ENCODE results near the gene TMEM214.
A peak's percentile ranks its signal among the peaks of the same experiment; 100 is the strongest.

Gene TMEM214

DNA sequence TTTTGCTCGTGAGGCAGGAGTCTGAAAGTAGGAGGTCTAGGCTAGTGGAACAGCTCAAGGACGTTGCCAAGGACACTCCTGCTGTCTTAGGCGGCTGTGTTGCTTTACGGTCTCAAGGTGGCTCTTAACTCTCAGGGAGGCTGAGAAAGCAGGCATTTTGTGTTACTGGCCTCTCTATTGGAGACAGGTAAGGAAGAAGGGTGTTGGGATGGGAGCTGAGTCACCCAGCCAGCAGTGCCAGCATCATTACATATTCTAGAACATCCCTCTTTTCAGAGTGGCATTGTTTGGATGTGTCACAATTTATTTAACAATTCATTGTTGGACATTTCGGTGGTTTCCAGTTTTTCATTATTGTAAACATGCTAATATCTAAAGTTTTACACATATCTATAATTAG is 30.8 kb upstream of the TMEM214 start:
- Histone ChIP-seq H3K36me3 (replicated peaks) (no peaks in the 10 kb centered on the region), H3K4me3 (no peak overlapping the region), H3K9me3 (no peaks in the 10 kb centered on the region), H3K4me1 (no peaks in the 10 kb centered on the region; the same call in 1 of the 2 replicates), H3K27me3 (ENCODE audit: low read depth) (no peaks in the 10 kb centered on the region)
- no peak for DNase-seq (ENCODE audit: low spot score in 2 of 2)
- in situ Hi-C loops (cut with MboI; ENCODE audit: low sequenced_read_pairs): no loop called here

DNA sequence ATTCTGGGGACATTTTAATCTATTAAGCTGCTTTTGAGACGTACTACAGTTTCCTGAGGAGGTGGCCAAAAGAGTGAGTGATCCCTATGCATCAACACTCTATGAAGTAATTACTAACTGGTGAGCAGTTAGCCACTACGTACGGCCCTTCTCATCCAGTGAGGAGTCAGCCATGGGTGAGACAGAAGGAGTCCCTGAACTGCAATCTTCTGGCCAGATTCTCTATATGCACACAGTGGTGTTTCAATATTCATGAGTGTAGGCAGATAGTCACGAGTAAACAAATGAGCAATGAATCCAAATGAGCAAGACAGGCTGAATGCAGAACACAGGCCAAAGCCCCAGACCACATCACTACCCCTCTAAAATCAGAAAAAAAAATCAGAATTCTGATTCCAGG is 29.8 kb upstream of the TMEM214 start:
- in situ Hi-C loops (cut with MboI; ENCODE audit: low sequenced_read_pairs): no loop called here
- no peak overlapping the region for H3K4me3 ChIP-seq
- no peaks in the 10 kb centered on the region for H3K36me3 ChIP-seq (replicated peaks)
- H3K4me1 ChIP-seq: no peaks in the 10 kb centered on the region; the same call in none of the 2 replicates
- DNase-seq (ENCODE audit: low spot score in 2 of 2): no peak
- H3K9me3 ChIP-seq: no peaks in the 10 kb centered on the region
- H3K27me3 ChIP-seq (ENCODE audit: low read depth): no peaks in the 10 kb centered on the region

DNA sequence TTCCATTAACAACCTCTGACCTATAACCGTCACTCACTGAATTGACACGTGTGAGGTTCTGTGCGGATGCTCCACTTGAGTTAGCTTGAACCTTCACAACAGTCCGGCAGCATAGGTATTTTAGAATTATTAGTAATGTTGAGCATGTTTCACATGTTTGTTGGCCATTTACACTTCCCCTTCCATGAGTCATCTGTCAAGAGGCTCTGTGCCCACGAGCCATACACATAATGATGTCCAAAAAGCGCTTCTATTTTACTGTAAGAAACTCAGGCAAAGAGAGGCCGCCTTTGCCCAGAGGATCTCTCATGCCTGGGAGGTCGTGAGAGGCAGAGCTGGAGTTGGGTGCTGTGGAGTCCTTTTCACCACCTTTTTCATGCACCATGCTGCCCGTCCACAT is 28.9 kb upstream of the TMEM214 start:
- H3K4me1 ChIP-seq: no peaks in the 10 kb centered on the region; the same call in none of the 2 replicates
- no peak overlapping the region for H3K4me3 ChIP-seq
- H3K36me3 ChIP-seq (replicated peaks): no peaks in the 10 kb centered on the region
- no peak for DNase-seq (ENCODE audit: low spot score in 2 of 2)
- in situ Hi-C loops (cut with MboI; ENCODE audit: low sequenced_read_pairs): no loop called here
- H3K27me3 ChIP-seq (ENCODE audit: low read depth): no peaks in the 10 kb centered on the region
- no peaks in the 10 kb centered on the region for H3K9me3 ChIP-seq

DNA sequence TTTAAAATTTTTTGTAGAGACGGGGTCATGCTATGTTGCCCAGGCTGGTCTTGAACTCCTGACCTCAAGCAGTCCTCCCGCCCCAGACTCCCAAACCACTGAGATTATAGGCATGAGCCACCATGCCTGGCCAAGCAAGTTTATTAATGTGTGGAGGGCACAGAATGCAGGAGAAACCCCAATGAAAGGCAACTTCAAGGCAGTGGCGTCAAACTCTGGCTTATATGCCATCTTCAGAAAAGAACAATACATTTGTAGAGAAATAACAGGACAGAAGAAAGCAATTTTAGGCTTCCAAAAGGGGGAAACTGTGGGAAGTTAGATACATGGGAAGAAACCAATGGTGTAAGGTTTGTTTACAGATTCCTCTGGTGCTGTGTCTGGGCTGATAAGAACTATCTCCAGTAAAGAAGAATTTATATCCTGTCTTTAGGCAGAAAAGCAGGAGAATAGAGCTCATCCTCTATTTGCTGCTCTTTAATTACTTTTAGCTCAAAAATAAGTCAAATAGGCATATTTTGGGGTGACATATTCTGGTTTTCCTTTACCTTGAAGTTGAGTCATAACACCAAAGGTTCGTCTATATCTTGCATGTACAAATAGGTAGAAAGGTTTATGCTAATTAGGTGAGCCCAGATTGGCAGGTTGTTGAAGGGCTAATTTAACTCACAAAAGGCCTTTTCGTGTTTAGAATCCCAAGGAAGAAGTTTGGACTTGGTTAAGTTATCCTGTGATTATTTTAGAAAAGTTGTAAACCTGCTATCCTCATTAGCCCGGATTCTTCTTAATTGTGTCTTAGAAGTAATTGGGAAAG is 26.0 kb upstream of the TMEM214 start:
- no peak for DNase-seq (ENCODE audit: low spot score in 2 of 2)
- in situ Hi-C loops (cut with MboI; ENCODE audit: low sequenced_read_pairs): no loop called here
- Histone ChIP-seq H3K27me3 (ENCODE audit: low read depth) (no peaks in the 10 kb centered on the region), H3K36me3 (replicated peaks) (no peaks in the 10 kb centered on the region), H3K4me1 (no peaks in the 10 kb centered on the region; the same call in 1 of the 2 replicates), H3K9me3 (no peaks in the 10 kb centered on the region), H3K4me3 (no peak overlapping the region)

DNA sequence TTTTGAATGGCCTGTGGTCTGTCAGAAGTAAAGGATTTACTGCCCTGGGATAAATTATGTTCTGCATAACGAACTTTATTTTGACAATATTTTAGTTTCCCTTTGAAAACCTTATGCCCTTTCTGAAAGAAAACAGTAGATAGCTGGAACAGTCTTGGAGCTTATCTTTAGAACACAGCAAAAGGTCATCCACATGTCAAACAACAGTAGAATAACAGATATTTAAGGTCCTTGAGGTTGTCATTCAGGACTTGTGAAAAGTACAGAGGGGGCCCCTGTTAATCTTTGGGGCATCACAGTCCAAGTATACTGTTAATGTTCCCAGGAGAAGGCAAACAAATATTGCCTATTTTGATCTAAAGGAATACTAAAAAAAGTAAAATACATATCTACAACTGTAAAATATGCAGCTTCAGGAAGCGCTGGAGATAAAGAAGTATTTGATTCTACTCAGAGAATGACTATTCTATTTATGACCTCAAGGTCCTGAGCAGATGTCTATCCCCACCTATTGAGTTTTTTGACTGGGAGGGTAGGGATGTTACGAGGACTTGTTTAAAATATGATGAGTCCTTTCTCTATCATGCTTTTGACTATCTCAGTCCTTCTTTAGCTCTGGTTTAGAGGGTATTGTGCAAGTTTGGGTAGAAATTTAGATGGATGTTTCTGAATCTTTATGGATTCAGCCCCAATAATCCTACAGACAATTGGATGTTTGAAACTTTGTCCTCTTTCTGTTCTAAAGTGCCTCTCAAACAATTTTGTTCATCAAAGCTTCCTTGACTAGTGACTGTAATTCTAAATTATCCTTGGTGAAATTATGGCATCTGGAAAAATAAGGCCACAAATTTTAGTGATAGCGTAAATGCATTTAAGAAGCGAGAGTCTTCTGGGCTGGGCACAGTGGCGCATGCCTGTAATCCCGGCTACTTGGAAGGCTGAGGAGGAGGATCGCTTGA is 25.1 kb upstream of the TMEM214 start:
- Histone ChIP-seq H3K4me3 (no peak overlapping the region), H3K9me3 (no peaks in the 10 kb centered on the region), H3K27me3 (ENCODE audit: low read depth) (no peaks in the 10 kb centered on the region), H3K36me3 (replicated peaks) (no peaks in the 10 kb centered on the region), H3K4me1 (no peaks in the 10 kb centered on the region; the same call in 1 of the 2 replicates)
- no peak for DNase-seq (ENCODE audit: low spot score in 2 of 2)
- in situ Hi-C loops (cut with MboI; ENCODE audit: low sequenced_read_pairs): no loop called here

DNA sequence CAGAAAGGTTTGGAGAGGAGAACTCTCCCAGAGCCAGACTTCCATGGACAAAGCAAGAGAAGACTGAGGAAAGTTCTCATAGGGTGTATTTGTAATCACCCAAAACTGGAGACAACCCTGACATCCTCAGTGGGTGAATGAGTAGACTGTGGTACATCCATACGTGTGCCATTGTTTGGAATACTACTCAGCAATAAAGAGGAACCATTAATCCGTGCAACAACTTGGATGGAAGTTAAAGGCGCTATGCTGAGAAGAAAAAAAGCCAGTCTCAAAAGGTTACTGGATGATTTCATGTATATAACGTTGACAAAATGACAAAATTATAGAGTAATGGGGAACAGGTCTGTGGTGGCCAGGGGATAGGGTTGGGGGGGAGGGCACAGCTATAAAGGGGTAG is 24.1 kb upstream of the TMEM214 start:
- in situ Hi-C loops (cut with MboI; ENCODE audit: low sequenced_read_pairs): no loop called here
- Histone ChIP-seq H3K4me3 (no peak overlapping the region), H3K4me1 (no peaks in the 10 kb centered on the region; the same call in 1 of the 2 replicates), H3K27me3 (ENCODE audit: low read depth) (no peaks in the 10 kb centered on the region), H3K36me3 (replicated peaks) (no peaks in the 10 kb centered on the region), H3K9me3 (no peaks in the 10 kb centered on the region)
- DNase-seq (ENCODE audit: low spot score in 2 of 2): no peak

DNA sequence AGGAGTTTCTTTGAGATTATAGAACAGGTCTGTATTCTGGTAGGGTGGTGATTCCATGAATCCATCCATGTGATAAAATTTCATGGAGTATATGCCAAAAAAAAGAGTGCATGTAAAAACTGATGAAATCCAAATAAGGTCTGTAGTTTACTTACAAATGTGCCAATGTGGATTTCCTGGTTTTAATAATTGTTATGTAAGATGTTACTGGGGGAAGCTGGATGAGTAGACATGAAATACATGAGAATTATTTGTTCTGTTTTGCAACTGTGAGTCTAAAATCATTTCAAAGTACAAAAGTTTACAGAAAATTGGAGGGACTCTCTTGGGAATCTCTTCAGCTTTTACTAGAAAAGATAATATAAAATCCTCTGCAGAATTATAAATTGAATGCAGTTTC is 23.7 kb upstream of the TMEM214 start:
- no peaks in the 10 kb centered on the region for H3K36me3 ChIP-seq (replicated peaks)
- H3K4me1 ChIP-seq: no peaks in the 10 kb centered on the region; the same call in 1 of the 2 replicates
- H3K4me3 ChIP-seq: no peak overlapping the region
- H3K9me3 ChIP-seq: no peaks in the 10 kb centered on the region
- in situ Hi-C loops (cut with MboI; ENCODE audit: low sequenced_read_pairs): no loop called here
- no peak for DNase-seq (ENCODE audit: low spot score in 2 of 2)
- no peaks in the 10 kb centered on the region for H3K27me3 ChIP-seq (ENCODE audit: low read depth)

DNA sequence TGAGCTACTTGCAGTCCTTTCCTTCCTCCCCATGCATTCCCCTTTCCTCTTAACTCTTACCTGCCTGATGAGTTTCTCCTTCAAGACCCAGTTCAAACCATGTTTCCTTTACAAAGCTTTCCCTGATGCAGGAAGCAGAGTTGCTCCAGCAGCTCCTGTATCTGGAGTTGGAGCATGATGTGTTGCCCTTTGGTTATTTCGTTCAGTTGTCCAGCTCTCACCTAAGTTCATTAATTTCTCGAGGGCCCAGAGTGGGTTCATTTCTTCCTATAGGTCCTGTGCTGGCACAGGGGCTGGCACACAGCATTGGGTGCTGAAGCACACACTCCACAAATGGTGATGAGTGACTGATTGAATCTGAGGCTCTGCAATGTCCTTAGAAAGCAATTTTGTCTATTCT is 23.0 kb upstream of the TMEM214 start:
- no peak overlapping the region for H3K4me3 ChIP-seq
- H3K36me3 ChIP-seq (replicated peaks): no peaks in the 10 kb centered on the region

DNA sequence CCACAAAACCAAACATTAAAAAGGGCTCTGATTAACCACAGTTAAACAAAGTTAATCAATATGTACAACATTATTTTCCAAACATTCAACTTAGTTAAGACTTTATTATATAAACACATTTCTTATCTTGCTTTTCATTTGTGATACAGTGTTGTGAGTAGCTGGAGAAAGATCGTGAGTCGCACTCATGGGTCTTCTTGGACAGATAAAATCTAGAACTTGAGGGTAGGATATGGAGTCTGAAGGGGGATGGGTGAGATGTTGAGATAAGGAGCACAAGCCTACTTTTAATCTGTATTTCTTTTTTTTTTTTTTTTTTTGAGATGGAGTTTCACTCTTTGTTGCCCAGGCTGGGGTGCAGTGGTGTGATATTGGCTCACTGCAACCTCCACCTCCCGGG is 22.6 kb upstream of the TMEM214 start:
- DNase-seq (ENCODE audit: low spot score in 2 of 2): no peak
- Histone ChIP-seq H3K27me3 (ENCODE audit: low read depth) (no peaks in the 10 kb centered on the region), H3K4me1 (no peaks in the 10 kb centered on the region; the same call in 1 of the 2 replicates), H3K4me3 (no peak overlapping the region), H3K36me3 (replicated peaks) (no peaks in the 10 kb centered on the region; the same call in 1 of the 2 replicates), H3K9me3 (no peaks in the 10 kb centered on the region)
- in situ Hi-C loops (cut with MboI; ENCODE audit: low sequenced_read_pairs): no loop called here

More for the DNA sequence above, 23.0 kb upstream of the TMEM214 start:
- H3K9me3 ChIP-seq: no peaks in the 10 kb centered on the region
- H3K27me3 ChIP-seq (ENCODE audit: low read depth): no peaks in the 10 kb centered on the region
- no peaks in the 10 kb centered on the region; the same call in 1 of the 2 replicates for H3K4me1 ChIP-seq
- in situ Hi-C loops (cut with MboI; ENCODE audit: low sequenced_read_pairs): no loop called here
- DNase-seq (ENCODE audit: low spot score in 2 of 2): no peak

DNA sequence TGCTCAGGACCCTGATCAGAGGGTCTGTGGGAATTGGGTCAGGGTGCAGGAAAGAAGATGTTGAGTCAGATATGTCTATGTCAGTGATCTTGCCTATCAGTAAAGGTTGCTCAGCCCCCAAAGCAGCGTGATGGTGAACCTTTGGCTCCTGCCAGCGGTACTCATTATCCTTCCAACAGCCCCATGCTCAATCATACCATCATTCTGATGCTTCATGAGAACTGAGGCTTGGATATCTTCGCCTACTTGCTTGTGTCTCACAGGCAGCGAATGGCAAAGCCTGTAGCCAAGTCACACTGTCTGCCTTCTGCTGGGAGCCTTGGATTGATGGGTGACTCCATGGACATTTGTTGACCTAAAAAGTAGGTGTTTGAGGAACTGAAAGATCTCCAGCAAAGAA is 19.0 kb upstream of the TMEM214 start:
- no peak for DNase-seq (ENCODE audit: low spot score in 2 of 2)
- in situ Hi-C loops (cut with MboI; ENCODE audit: low sequenced_read_pairs): no loop called here
- H3K4me1 ChIP-seq: no peaks in the 10 kb centered on the region
- no peaks in the 10 kb centered on the region; the same call in 1 of the 2 replicates for H3K36me3 ChIP-seq (replicated peaks)
- H3K4me3 ChIP-seq: no peak overlapping the region
- no peaks in the 10 kb centered on the region for H3K9me3 ChIP-seq
- no peaks in the 10 kb centered on the region for H3K27me3 ChIP-seq (ENCODE audit: low read depth)

DNA sequence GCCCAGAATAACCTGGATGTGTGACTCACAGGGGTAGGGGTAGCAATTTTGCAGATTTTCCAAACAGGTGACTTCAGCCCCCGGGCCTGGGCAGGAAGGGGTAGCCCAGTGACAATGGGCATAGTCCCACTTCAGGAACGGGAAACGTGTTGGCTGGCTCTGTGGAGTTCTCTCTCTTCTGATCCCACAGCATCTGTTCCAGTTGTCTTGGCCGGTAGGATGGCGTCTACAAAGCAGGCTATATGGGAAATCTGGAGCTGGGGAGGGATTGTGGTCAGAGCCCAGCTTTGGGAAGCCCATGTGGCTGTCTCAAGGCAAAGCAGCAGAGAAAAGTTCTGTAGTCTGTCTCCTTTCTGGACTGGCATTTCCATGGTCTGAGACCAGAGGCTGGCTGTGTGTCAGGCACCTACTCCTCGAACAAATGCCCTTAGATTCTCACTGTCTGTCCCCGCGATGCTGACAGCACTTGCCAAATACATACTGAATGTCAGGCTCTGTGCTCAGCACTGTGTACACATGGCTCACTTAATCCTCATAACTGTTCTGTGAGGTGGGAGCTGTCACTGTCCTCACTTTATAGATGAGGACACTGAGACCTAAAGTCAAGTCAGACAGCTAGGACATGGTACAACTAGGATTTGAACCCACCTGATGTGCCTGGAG is 17.9 kb upstream of the TMEM214 start:
- no peaks in the 10 kb centered on the region for H3K9me3 ChIP-seq
- in situ Hi-C loops (cut with MboI; ENCODE audit: low sequenced_read_pairs): loop anchor here (5.0 kb wide), 2 partner anchors 53 to 168 kb away; partner anchors contain the start of gene DPYSL5
- no peaks in the 10 kb centered on the region for H3K4me1 ChIP-seq
- no peaks in the 10 kb centered on the region; the same call in 1 of the 2 replicates for H3K36me3 ChIP-seq (replicated peaks)
- H3K4me3 ChIP-seq: no peak overlapping the region
- no peaks in the 10 kb centered on the region for H3K27me3 ChIP-seq (ENCODE audit: low read depth)
- no peak for DNase-seq (ENCODE audit: low spot score in 2 of 2)

DNA sequence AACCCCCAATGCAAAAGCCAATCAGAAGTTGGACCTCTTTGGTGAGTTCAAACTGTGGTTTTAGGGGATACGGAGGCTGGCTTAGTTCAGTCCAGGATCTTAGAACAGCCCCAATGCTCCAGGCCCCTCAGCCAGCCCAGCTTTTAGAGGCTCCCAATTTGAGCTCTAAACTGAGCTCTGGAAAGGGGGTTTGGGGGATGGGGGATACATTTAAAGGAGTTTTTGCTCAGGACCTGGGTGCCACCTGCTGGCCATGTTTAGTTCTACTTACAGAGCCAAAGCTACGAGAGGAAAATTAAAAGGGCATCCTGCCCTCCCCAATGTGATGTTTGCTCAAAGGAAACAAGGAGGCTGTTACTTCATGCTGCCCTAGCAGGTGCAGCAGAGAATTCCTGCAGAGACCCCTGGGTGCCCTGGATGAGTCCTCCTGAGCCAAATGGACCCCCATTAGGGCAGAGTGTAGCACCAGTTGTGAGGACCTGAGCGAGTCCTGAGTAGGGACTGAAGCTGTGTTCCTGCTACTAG is 15.9 kb upstream of the TMEM214 start:
- in situ Hi-C loops (cut with MboI; ENCODE audit: low sequenced_read_pairs): loop anchor here (5.0 kb wide), 2 partner anchors 55 to 170 kb away; partner anchors contain the start of gene DPYSL5
- Histone ChIP-seq H3K4me3 (no peak overlapping the region), H3K27me3 (ENCODE audit: low read depth) (no peaks in the 10 kb centered on the region), H3K36me3 (replicated peaks) (no peaks in the 10 kb centered on the region; the same call in 1 of the 2 replicates), H3K9me3 (no peaks in the 10 kb centered on the region), H3K4me1 (no peaks in the 10 kb centered on the region; the same call in 1 of the 2 replicates)
- DNase-seq (ENCODE audit: low spot score in 2 of 2): peak; percentile 69 to 77

DNA sequence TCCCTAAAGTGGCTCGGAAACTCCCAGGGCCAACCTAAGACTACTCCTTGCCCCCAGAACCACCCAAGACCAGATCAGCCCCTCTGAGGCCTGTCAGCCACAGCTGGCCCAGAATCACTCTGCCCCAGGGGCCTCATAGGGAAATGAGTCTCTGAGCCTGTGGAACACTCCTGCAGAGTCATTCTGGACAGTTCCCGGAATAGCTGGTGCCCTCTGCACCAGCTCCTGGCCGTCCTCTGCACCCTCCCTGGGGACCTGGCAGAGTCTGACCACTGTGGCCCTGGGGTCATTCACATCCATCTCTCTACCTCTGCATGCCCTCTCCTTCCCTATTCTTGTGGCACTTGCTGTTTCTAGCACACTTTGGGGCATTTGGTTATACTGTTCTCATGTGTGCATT is 14.6 kb upstream of the TMEM214 start:
- no peak overlapping the region for H3K4me3 ChIP-seq
- H3K9me3 ChIP-seq: no peaks in the 10 kb centered on the region
- in situ Hi-C loops (cut with MboI; ENCODE audit: low sequenced_read_pairs): loop anchor here (5.0 kb wide), 2 partner anchors 56 to 171 kb away; partner anchors contain the start of gene DPYSL5
- no peak for DNase-seq (ENCODE audit: low spot score in 2 of 2)
- H3K27me3 ChIP-seq (ENCODE audit: low read depth): no peaks in the 10 kb centered on the region
- peaks cover 2% of the 10 kb centered on the region for H3K36me3 ChIP-seq (replicated peaks)
- H3K4me1 ChIP-seq: no peaks in the 10 kb centered on the region; the same call in 1 of the 2 replicates

Measured in HAP-1 (cell line).